ENCODE data around the gene AJM1.
"Not testable (repeated sequence)": the region's sequence is repeated elsewhere in the genome, so short reads cannot be mapped to it uniquely, and the experiment has no call there.

Gene AJM1

GRCh38 chr9:136831720-136832104, 10.6 kb upstream of the AJM1 start:
- no peak for DNase-seq (ENCODE audit: low read depth, low spot score)

GRCh38 chr9:136832581-136832980, 9.7 kb upstream of the AJM1 start:
- no peak for DNase-seq (ENCODE audit: low read depth, low spot score)

- DNase-seq (ENCODE audit: low read depth, low spot score): not testable (repeated sequence)
Observed at GRCh38 chr9:136833381-136834048, 8.8 kb upstream of the AJM1 start.

- no peak for DNase-seq (ENCODE audit: low read depth, low spot score)
Observed at GRCh38 chr9:136835162-136835931, 6.9 kb upstream of the AJM1 start.

GRCh38 chr9:136835932-136836904, 6.1 kb upstream of the AJM1 start:
- DNase-seq (ENCODE audit: low read depth, low spot score): no peak

GRCh38 chr9:136837146-136837855, 5.0 kb upstream of the AJM1 start:
- DNase-seq (ENCODE audit: low read depth, low spot score): no peak

GRCh38 chr9:136837856-136838277, 4.4 kb upstream of the AJM1 start:
- not testable (repeated sequence) for DNase-seq (ENCODE audit: low read depth, low spot score)

GRCh38 chr9:136838314-136839228, 3.7 kb upstream of the AJM1 start:
- no peak for DNase-seq (ENCODE audit: low read depth, low spot score)

GRCh38 chr9:136839229-136840139, 2.8 kb upstream of the AJM1 start:
- no peak for DNase-seq (ENCODE audit: low read depth, low spot score)

- DNase-seq (ENCODE audit: low read depth, low spot score): no peak
Observed at GRCh38 chr9:136840140-136840876, 2.0 kb upstream of the AJM1 start.

GRCh38 chr9:136840877-136841645, 1.2 kb upstream of the AJM1 start:
- DNase-seq (ENCODE audit: low read depth, low spot score): no peak

GRCh38 chr9:136841646-136842379, 465 bp upstream of the AJM1 start:
- DNase-seq (ENCODE audit: low read depth, low spot score): not testable (repeated sequence)

- not testable (repeated sequence) for DNase-seq (ENCODE audit: low read depth, low spot score)
Observed at GRCh38 chr9:136843159-136843800, 1.0 kb downstream of the AJM1 start.

GRCh38 chr9:136843801-136844740, 1.8 kb downstream of the AJM1 start:
- not testable (repeated sequence) for DNase-seq (ENCODE audit: low read depth, low spot score)

GRCh38 chr9:136844761-136845464, 2.6 kb downstream of the AJM1 start:
- DNase-seq (ENCODE audit: low read depth, low spot score): no peak
